Sigmoid colon (tissue), 7 donors: ENCODE data around the gene KLHL7. TPM values are rescaled to one million over a fixed set of nuclear protein-coding genes. Genes with fewer than 3 reads are reported as not detected.

ENCODE experiments used
- DNase-seq: peaks from one replicate; pipeline ENCODE4 v3.0.0-alpha.2; 2019
- H3K27ac ChIP-seq, 4 donors: fragments of 200-600 bp; sonication (generic); one replicate each; pipeline ENCODE4 v1.5.1; 2016 to 2019; ENCODE audit warnings: mild to moderate bottlenecking in 1 of 4
- H3K27me3 ChIP-seq, 3 donors: fragments of 200-600 bp; sonication (generic); one replicate each; pipeline ENCODE4 v1.5.1; 2019; ENCODE audit warnings: mild to moderate bottlenecking in 1 of 3
- H3K36me3 ChIP-seq, 4 donors: fragments of 200-600 bp; sonication (generic); one replicate each; pipeline ENCODE4 v1.5.1; 2016 to 2019
- H3K4me1 ChIP-seq, 4 donors: fragments of 200-600 bp; sonication (generic); one replicate each; pipeline ENCODE4 v1.5.1; 2017 to 2019
- H3K4me3 ChIP-seq, 4 donors: fragments of 200-600 bp; sonication (generic); one replicate each; pipeline ENCODE4 v1.5.1; 2017 to 2019; ENCODE audit warnings: mild to moderate bottlenecking in 2 of 4, moderate library complexity in 1 of 4
- H3K9me3 ChIP-seq, 4 donors: fragments of 200-600 bp in 3 of 4; sonication (generic) in 3 of 4; one replicate each; pipeline versions ENCODE4 v1.5.1 to v1.6.1; 2013 to 2019
- CTCF ChIP-seq, 4 experiments: fragments of 450-650 bp in 3 of 4; fragments of 200-600 bp in 1 of 4; IDR thresholded peaks; one replicate each; pipeline ENCODE4 v1.5.1; 2016 to 2019; ENCODE audit warnings: antibody characterized with exemption in 4 of 4, mild to moderate bottlenecking in 3 of 4, moderate library complexity in 2 of 4
- EP300 ChIP-seq, 4 donors: sonication (generic); formaldehyde crosslinking; IDR thresholded peaks; one replicate each; pipeline ENCODE4 v1.6.1; 2017; ENCODE audit warnings: antibody characterized with exemption in 4 of 4
- POLR2A ChIP-seq, 2 donors: fragments of 450-650 bp; IDR thresholded peaks; one replicate each; pipeline ENCODE4 v1.6.1; 2016; ENCODE audit warnings: antibody characterized with exemption in 2 of 2, mild to moderate bottlenecking in 2 of 2, moderate library complexity in 2 of 2
- POLR2AphosphoS5 ChIP-seq, 4 donors: sonication (generic); formaldehyde crosslinking; IDR thresholded peaks; one replicate each; pipeline ENCODE4 v1.6.1; 2017; ENCODE audit warnings: antibody characterized with exemption in 4 of 4
- WGBS, 2 donors: extraction: QIAGEN DNeasy Blood & Tissue Kit; methylation state at CpG; one replicate each; pipeline ENCODE4 v1.1.7; 2013; 5-methylcytosine and 5-hydroxymethylcytosine counted together
- intact Hi-C: fragments of 100-400 bp; cut with DNase I; formaldehyde crosslinking; loops from one replicate; pipeline ENCODE4 v1.15.1; 2023
- polyA plus RNA-seq, 3 donors: library from polyadenylated mRNA; stranded (reverse); fragments of 200-250 nt; gene quantifications; one replicate each; pipeline ENCODE4 v1.2.3, GENCODE V29; 2013
- total RNA-seq, 4 donors: library from RNA; depleted of rRNA; stranded (reverse); fragments of >200 nt; gene quantifications; one replicate each; pipeline ENCODE4 v1.1.0, GENCODE V29; 2016
- donor health status: healthy with polysubstance abuse.
- donor health status: Bipolar disorder and iron deficiency.
- donor health status: healthy.

KLHL7 gene
- total and polyA plus RNA-seq, 7 donors = 12.5 to 42.5 (median 26.9) TPM

GRCh38 chr7:23075571-23075970 lies 30.0 kb upstream of the KLHL7 start:
- intact Hi-C loops = no loop called here
- TF ChIP-seq POLR2A (IDR thresholded peaks at IDR 0.05) (no peak), CTCF (IDR thresholded peaks at IDR 0.05) (no peak), POLR2AphosphoS5 (IDR thresholded peaks at IDR 0.05) (no peak), EP300 (IDR thresholded peaks at IDR 0.05) (no peak)
- H3K27me3 ChIP-seq = no peaks in the 10 kb centered on the region
- H3K36me3 ChIP-seq = no peaks in the 10 kb centered on the region
- no peak overlapping the region for H3K4me3 ChIP-seq
- no peak for DNase-seq
- WGBS, 2 donors = 7 to 46% methylated on average over 3 of the region's 3 CpGs
- peaks cover 0 to 5% (median 2%) of the 10 kb centered on the region in 4 donors for H3K4me1 ChIP-seq
- no peaks in the 10 kb centered on the region for H3K9me3 ChIP-seq
- H3K27ac ChIP-seq = no peak overlapping the region

GRCh38 chr7:23076772-23077171 lies 28.8 kb upstream of the KLHL7 start:
- Histone ChIP-seq H3K9me3 (no peaks in the 10 kb centered on the region), H3K4me1 (peaks cover 0 to 5% (median 2%) of the 10 kb centered on the region in 4 donors), H3K36me3 (no peaks in the 10 kb centered on the region), H3K27ac (no peak overlapping the region), H3K27me3 (no peaks in the 10 kb centered on the region), H3K4me3 (no peak overlapping the region)
- TF ChIP-seq EP300 (IDR thresholded peaks at IDR 0.05) (no peak), POLR2AphosphoS5 (IDR thresholded peaks at IDR 0.05) (no peak), POLR2A (IDR thresholded peaks at IDR 0.05) (no peak), CTCF (IDR thresholded peaks at IDR 0.05) (no peak)
- DNase-seq = no peak
- intact Hi-C loops = no loop called here
- WGBS, 2 donors = 5 to 30% methylated on average over 3 of the region's 3 CpGs

GRCh38 chr7:23093111-23093510 lies 12.5 kb upstream of the KLHL7 start:
- no peak overlapping the region for H3K27ac ChIP-seq
- no peaks in the 10 kb centered on the region for H3K27me3 ChIP-seq
- no peaks in the 10 kb centered on the region for H3K9me3 ChIP-seq
- WGBS, 2 donors = 23 to 50% methylated on average over 4 of the region's 4 CpGs
- no peaks in the 10 kb centered on the region for H3K36me3 ChIP-seq
- no peaks in the 10 kb centered on the region for H3K4me1 ChIP-seq
- intact Hi-C loops = no loop called here
- no peak for DNase-seq
- no peak for TF ChIP-seq EP300 (IDR thresholded peaks at IDR 0.05)
- no peak for TF ChIP-seq CTCF (IDR thresholded peaks at IDR 0.05)
- no peak for TF ChIP-seq POLR2AphosphoS5 (IDR thresholded peaks at IDR 0.05)
- TF ChIP-seq POLR2A (IDR thresholded peaks at IDR 0.05) = no peak
- no peak overlapping the region for H3K4me3 ChIP-seq

GRCh38 chr7:23093546-23093945 lies 12.0 kb upstream of the KLHL7 start:
- no peak for DNase-seq
- Histone ChIP-seq H3K36me3 (no peaks in the 10 kb centered on the region), H3K9me3 (no peaks in the 10 kb centered on the region), H3K27me3 (no peaks in the 10 kb centered on the region), H3K4me3 (no peak overlapping the region), H3K4me1 (no peaks in the 10 kb centered on the region), H3K27ac (no peak overlapping the region)
- intact Hi-C loops = no loop called here
- WGBS, 2 donors = 60 to 86% methylated on average over 1 of the region's 1 CpG
- TF ChIP-seq POLR2A (IDR thresholded peaks at IDR 0.05) (no peak), EP300 (IDR thresholded peaks at IDR 0.05) (no peak), CTCF (IDR thresholded peaks at IDR 0.05) (no peak), POLR2AphosphoS5 (IDR thresholded peaks at IDR 0.05) (no peak)
